ENCODE measurements around the gene CDH2.

The CDH2 gene

DNA sequence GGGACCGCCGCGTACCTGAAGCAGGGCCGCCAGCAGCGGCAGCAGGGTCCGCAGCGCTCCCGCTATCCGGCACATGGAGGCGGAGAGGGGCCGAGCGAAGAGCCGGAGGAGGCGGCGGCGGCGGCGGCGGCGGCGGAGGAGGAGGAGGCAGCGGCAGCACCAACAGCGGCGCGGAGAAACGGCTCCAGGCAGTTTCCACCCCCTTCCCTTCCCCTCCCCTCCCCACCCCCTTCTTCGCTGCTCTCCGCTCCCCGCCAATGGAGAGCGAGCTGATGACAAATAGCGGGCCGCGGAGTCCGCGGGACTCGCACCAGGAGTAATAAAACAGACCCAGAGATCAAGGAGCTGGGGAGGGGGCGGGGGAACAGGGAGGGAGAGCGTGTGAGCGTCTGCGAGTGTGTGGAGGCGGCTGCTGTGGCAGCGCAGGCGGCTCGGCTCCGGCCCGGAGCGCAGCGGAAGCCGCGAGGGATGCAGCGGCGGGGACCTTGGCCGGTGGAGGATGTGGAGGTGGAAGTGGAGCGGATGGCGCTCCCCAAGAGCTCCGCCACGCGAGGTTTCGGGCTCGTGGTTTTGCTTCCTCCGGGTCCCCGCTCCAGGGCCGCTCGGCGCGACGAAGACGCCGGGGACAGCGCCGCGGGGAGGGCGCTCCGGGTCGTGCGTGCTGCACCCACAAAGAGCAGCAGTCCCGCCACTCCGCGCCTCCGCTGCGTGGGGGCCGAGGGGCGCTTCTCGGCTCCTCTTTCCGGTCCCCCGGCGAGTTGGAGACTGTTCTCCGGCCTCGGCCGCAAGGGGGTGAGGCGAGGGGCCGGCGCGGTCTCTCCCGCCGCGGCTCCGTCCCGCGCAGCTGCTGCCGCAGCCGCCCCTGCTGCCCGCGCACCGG lies at the start of gene CDH2:
Gene CDH2 (minus strand): TSS at position 183 of the 880 bp plus-strand sequence. CDS start 108 bp downstream, at position 75.
- DNase-seq (ENCODE audit: low read depth): no peak

DNA sequence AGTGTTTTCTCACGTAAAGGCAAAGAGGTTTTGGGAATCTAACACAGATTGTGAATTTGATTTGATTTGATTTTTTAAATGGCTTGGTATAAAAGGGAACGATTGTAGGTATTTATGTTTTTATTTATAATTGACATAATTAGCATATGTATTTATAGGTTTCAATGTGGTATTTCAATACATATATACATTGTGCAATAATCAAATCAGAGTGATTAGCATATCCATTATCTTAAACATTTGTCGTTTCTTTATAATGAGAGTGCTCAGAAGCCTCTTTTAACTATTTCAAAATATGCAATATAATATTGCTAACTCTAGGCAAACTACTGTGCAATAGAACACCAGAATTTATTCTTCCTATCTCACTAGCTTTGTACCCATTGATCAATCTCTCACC lies 35.1 kb upstream of the CDH2 start:
- DNase-seq (ENCODE audit: low read depth): no peak

DNA sequence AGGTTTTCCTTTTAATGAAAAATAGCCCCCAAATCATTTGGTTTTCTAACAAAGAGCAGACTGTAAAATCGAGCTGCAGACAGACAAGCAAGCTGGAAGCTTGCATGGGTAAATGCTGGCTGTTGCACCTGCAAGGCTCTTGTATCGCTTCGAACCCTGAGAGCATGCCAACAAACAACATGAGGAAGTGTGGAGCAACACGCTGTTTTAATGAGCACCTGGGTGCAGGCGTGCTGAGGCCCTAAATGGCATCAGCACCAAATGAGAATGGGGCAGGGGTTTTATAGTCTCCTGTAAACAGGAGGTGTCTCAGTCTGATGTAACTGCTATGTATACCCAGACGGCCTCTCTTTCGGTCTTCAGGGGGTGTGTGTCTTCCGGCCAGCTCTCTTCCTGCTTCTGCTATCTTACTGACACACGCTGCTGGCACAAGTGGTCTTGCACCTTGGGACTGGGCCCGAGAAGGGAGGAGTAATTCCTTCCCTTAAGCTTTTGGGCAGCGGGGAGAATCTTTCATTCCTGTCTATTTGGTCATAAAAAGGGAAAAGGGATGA lies 31.9 kb upstream of the CDH2 start:
- DNase-seq (ENCODE audit: low read depth): peak; percentile 54

DNA sequence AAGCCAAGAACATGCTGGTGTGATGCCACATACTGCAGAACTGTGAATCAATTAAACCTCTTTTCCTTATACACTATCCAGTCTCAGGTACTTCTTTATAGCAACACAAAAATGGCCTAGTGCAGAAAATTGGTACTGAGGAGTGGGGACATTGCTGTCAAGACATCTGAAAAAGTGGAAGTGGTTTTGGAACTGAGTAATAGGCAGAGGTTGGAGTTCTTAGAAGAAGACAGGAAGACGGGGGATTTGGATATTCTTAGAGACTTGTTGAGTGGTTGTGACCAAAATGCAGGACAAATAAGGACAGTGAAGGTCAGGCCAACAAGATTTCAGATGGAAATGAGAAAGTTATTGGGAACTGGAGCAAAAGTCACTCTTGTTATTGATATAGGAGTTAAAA lies 31.3 kb upstream of the CDH2 start:
- DNase-seq (ENCODE audit: low read depth): peak; percentile 15

DNA sequence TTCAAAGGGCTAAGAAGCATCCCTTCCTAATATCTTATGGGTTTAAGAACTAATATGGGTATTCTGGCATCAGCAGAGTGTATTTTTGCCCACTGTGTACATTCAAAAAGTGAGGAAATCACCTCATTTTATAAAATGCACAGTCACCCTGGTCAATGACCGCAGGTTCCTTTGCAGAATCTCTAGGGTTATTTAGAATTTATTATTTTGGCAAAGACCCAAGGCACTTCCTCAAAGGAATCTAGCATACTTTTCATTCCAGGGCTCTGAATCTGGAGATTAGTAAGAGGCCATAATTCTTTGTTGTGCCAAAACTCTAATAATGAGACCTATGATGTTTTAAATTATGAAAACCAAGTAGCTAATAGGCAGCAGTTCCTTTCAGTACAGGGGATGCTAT lies 27.2 kb upstream of the CDH2 start:
- no peak for DNase-seq (ENCODE audit: low read depth)

DNA sequence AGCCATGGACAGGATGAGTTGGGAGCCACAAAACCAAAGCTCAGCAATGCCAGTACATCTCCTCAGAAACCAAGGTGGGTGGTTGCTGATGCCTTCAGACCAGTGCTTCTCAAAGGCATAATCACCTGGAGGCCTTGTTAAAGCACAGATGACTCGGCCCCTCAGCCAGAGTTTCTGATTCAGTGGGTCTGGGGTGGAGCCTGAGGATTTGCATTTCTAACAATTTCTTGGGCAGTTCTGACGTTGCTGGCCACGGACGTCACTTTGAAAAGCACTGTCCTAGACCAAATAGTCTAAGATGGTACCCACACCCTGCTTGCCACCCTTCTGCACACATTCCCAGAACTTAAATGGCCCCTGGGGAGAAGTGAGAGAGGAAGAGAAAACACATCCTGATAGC lies 24.1 kb upstream of the CDH2 start:
- DNase-seq (ENCODE audit: low read depth): no peak

DNA sequence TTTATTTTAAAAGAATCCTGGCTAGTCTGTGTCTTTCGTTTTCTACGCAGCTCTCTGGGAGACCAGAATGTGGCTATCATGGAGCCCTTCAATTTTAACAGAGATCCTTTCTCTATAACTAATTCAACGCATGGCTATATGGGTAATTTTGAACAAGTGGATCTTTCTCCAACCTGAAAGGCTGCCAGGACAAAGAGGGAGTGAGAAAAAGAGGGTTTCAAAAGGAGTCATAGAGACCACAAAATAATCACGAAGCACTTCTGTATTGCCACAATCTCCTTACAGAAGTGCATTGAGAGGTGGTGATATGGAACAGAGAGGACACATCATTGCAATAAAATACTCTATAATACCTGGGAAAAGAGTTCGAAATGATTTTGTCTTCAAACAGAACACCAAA lies 21.7 kb upstream of the CDH2 start:
- no peak for DNase-seq (ENCODE audit: low read depth)

DNA sequence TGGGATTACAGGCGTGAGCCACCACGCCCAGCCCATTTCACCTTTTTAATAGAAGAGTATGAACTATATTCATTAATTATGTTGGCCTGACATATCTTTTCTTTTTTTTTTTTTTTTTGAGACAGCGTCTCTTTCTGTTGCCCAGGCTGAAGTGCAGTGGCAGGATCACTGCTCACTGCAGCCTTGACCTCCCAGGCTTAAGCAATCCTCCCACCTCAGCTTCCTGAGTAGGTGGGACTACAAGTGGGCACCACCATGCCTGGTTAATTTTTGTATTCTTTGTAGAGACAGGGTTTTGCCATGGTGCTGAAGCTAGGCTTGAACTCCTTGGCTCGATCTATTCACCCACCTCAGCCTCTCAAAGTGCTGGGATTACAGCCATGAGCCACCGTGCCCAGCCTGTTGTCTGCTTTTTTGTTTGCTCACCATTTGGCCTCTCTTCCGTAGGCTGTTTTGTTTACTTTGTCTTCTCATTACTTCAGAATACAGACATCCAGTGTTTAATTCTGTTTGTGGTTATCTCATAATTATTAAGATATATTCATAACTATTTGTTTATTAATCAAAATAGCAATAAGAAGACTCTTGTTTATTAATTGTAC lies 16.3 kb upstream of the CDH2 start:
- no peak for DNase-seq (ENCODE audit: low read depth)

DNA sequence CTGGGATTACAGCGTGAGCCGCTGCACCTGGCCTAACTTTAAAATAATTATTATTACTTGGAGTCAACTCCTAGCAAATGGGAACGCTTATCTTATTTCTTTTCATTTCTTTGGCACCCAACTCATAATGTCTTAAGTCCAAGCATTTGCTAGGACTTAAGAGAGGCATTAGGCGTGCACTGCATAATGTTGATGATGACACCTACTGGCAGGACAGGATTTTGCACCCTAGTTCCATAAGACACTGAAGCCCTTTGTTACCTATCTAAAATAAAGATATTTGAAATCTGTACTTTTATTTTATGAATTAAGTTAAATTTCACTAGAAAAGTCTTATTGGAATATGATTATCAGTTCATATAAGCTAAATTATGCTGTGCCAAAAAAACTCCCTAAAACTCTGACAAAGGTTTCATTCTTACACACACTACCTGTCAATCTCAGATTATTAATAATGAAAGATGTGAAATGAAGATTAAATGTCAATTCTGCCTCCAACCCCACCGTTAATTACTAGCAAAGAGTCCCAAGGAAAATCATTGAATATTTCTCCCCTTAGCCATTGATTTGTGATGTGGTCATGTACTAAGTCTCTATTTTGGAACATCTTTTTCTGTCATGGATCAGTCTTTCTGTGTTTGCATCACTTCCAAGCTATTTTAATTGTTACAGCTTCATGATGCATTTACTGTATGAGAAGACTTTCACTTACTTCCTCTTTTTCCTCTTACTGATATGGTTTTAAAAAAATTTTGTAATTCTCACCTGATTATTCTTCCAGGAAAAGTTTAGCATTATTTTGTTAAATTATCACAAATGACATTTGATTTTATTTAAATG lies 12.7 kb upstream of the CDH2 start:
- peak; percentile 54 for DNase-seq (ENCODE audit: low read depth)

DNA sequence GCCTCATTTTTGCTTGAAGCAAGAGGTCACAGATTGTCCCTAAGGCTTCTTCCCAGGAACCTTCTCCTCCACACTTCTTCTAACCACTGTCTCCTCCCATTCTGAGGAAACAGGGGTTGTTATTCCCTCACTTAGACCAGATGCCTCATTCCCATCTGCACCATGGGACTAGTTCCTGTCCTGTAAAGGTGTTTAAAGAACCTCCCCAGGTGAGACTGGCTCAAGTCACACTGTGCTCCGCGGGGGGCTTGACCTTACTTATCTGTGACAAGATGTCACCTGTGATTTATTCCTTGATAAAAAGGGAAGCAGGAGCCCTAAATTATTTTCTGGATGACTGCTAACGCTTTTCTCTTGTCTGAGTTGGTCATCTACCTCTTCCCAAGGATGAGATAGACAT lies 8.2 kb upstream of the CDH2 start:
- DNase-seq (ENCODE audit: low read depth): no peak

DNA sequence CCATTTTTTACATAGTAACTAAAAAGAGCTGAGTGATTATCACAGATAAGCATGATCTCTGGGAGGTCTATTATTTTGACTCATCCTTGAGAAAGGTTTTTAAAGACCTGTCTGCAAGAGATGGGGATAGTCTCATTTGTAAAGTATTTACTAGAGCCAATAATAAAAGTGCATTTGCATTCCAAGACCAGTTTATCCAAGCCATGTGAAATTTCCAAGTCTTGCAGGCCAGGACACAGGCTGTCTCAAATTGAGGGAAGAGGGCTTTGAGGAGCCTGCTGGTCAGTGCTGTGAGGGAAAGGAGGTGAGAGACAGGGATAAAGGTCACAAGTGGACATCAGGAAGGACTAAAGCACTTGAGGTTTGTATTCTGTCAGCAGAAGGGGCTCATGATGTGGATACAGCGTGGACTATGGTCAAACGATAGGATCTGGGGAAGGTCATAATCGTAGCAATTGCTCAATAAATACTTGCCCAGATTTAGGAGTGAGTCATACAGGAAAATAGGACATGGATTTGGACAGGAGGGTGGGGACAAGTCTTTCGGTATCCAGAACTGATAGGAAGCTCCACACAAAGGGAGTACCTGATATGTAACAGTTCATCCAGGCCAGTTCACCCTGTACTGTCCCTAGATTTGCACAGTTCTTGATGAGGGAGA lies 6.6 kb upstream of the CDH2 start:
- no peak for DNase-seq (ENCODE audit: low read depth)

DNA sequence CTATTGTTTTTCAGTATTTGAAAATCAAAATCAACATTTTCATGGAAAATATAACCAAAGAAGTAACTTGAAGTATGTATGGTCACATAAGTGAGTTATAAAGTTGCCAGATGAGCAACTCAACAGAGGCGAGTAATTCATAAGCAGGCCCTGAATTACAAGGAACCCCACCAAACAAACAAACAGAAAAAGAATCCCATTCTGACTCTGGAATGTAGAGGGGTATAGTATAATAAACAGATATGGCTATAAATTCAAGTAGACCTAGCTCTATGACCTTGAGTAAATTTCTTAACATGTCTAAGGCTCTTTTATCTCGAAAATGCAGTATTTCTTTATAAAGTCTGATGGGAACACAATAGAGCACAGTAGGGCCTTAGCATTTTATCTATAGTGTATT lies 4.7 kb upstream of the CDH2 start:
- DNase-seq (ENCODE audit: low read depth): no peak

DNA sequence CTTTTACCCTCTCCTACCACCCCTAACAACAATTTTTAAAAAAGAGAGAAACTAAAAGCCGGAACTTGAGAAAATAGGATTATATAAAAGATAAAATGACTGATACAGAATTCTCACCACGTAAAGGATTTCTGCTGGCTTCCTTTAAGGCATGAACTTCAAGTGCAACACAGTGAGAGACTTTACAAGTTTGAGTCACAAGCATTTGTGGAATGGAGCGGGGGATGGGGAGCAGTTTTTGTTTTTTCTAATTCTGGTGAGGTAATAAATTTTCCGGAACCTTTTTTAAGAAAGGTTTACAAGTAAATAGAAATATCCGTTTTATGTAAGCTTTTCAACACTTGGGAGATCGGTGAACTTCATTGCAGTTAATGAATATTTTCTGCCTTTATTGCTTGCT lies 1.8 kb upstream of the CDH2 start:
- DNase-seq (ENCODE audit: low read depth): no peak

DNA sequence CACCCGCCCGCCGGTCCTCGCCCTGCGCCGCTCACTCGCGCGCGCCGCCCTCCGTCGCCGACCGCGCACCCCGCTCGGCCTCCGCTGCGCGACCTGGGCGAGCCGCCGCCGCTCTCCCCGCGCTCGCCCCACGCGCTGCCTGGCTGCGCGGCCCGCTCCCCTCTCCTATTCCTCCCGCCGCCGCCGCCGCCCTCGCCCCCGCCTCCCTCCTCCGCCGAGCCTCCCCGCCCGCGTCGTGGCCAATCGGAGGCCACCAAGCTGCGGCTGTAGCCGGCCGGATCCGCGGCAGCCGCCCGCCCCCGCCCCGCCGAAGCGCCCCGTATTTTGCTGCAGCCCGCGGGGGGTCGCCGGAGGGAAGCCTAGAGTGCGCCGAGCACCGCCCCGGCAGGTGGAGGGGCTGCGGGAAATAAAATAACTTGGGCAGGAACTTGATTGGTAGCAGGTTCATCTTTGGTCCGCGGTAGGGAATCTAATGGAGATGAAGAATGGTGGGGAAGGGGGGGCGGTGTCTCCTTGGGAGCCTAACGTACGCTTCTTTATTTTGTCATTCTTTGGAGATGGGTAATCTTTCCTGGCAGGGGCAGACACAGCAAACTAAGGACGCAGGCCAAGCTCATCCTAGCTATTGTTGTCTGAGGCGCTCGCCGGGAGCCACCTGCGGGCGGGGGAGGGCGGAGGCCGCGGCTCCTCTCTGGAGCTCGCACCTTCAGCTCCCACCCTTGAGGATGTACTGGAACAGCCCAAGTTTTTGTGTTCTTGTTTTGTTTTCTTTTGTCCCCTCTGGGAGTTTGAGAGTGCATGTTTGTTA lies 1.1 kb upstream of the CDH2 start:
- DNase-seq (ENCODE audit: low read depth): no peak

DNA sequence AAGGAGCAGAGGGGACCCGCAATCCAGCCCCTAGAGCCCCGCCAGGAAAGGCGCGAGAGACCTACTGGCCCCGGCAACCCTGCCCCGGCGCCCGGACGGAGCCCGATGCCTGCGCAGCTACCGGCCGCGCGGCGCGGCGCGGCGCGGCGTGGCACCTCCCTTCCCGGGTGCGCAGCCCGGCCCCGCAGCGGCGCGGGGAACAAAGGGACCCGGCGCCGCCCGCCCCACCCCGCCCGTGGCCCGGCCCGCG lies 307 bp downstream of the CDH2 start:
- no peak for DNase-seq (ENCODE audit: low read depth)

DNA sequence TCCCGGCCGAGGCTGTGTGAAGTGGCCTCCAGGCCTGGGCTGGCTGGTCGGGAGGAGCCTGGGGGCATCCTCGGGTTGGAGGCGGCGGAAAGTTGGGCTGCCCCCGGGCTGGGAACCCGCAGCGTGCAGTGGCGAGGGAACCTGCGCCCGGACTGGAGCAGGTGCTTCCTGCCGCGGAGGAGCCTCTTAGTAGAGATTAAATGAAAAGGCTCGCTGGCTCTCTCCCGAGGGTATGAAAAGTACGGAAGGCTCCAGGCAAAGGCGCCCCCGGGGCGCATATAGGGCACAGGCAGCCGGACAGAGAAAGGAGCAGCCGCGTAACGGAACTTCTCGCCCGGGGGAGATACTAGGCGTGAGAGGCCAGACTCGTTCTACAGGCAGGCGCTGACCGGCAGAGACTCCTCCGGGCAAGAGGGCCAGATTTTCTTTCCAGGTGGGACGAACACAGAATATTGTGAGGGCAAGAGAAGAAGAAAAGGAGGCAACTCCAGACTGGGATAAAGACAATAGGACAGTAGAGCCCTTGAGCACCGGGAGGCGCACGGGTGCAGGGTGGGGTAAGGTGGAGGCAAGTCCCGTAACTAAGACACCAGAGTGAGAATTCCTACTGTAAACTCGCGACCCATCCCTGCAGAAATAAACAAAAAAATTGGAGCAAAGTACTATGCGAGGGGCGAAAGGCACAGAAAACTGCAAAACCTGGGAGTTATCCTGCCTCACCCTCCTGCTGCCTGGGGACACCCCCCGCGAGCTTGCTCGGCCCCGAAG lies 816 bp downstream of the CDH2 start:
- no peak for DNase-seq (ENCODE audit: low read depth)

DNA sequence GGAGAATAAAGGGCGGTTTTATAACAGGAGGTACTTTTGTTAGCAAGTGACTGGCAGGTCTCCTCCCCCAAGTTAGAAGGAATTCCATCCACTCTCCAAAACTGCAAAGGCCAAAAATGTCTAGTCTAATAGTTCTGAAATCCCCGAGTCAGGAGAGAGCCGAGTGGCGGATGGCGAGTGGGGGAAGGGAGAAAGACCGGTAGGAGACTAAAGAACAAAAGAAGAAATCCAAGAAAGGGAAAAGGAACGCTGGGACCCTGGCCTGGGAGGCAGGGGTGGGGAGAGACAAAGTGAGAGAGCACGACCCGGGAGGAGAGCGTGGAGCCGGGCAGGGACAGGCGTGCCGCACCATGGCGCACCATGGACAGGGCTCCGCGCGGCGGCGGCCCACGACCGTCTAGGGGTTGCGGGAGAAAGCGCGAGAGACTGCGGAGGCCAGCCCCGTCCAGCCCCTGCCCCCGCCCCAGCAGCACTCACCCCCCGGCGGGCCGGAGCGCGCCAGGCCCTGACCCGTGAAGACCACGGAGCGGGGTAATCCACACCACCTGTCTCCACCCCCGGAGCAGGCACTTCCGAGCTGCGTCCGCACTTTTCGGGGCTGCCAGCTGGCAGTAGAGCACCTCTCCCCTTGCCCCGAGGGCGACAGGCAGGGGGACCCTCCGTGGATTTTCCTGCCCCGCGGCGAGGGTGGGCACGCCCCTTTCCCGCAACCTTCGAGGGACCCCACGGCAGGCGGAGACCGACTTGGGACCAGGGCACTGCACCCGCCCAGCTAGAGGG lies 1.6 kb downstream of the CDH2 start:
- DNase-seq (ENCODE audit: low read depth): no peak

DNA sequence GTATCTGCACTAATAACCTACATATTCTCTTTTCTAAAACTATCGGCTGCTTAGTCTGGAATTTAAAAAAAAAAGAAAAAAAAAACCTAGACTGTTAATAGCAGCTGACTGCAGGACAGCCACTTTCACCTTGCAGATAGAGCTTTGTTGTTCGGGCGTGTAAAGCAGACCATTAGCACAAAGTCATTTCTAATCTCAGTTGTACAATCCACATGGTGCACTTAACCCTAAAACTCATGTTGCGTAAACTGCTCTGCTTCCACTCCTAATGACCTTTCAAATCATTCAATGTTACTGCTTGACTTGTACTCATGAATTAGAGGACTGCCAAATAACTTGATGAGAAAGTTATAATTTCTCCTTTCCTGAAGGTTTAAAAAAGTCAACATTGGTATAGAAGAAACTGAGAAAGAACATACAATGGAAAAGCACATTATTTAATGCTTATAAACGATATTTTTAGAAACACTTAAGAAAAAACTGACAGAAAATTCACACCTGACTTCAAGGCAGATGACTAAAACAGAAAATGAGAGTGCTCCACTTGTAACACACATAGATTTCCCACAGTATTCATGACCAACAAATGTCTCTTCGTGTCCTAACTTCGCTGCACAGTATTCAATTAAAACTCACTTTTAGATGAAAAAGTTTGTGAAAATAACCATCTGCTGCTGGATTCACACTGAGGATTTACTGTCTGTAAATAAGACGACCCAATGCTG lies 2.6 kb downstream of the CDH2 start:
- no peak for DNase-seq (ENCODE audit: low read depth)

DNA sequence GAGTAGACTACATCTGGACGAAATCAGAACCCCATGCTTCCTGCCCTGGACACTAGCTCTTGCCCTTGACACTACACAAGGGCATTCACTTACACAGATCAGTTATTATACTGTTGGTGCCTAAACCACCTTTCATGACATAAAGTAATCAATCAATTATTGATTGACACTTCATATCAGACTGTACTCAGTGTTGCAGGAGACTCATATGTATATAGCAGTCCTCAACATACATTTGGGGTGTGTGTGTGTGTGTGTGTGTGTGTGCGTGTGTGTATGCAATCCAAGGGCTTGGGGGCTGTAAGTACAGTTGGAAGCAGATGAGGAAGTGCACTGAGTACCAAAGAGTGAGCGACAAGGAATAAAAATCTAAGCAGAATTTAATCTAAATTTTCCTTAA lies 5.1 kb downstream of the CDH2 start:
- no peak for DNase-seq (ENCODE audit: low read depth)
